GM12875 (cell line): Measurements from ENCODE around the gene CTTNBP2.

ENCODE experiments used
- H3K4me3 ChIP-seq: one replicate; pipeline ENCODE4 v1.5.1; 2011; ENCODE audit warnings: low read depth, low read length, control low read depth
- TF ChIP-seq, protein P1 (sequence below): IDR thresholded peaks from 2 replicates; pipeline ENCODE4 v1.5.1; 2011; ENCODE audit warnings: low read depth, mild to moderate bottlenecking, control low read depth, inconsistent platforms, low read length, moderate library complexity, borderline replicate concordance; ENCODE audit not compliant: insufficient read depth

CTTNBP2 gene

DNA sequence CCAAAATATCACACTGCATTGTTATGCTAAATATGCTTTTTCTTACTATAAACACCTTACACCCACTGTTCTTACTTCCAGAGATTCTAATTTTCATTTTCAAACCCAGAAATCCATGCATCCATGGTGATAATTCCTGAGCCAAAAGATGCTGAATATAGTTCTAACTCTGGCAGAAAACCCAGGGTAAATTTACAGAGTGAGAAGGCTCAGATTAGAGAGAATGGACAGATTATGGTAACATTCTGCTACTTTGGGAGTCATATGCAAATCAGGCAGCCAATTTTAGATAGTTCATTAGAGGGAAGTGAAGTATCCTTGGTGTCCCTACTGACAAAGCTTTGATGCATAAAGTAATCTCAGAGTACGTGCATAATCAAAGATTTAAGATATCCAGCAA lies 15.4 kb upstream of the CTTNBP2 start:
- no peak overlapping the region for H3K4me3 ChIP-seq
- TF ChIP-seq, protein P1, sequence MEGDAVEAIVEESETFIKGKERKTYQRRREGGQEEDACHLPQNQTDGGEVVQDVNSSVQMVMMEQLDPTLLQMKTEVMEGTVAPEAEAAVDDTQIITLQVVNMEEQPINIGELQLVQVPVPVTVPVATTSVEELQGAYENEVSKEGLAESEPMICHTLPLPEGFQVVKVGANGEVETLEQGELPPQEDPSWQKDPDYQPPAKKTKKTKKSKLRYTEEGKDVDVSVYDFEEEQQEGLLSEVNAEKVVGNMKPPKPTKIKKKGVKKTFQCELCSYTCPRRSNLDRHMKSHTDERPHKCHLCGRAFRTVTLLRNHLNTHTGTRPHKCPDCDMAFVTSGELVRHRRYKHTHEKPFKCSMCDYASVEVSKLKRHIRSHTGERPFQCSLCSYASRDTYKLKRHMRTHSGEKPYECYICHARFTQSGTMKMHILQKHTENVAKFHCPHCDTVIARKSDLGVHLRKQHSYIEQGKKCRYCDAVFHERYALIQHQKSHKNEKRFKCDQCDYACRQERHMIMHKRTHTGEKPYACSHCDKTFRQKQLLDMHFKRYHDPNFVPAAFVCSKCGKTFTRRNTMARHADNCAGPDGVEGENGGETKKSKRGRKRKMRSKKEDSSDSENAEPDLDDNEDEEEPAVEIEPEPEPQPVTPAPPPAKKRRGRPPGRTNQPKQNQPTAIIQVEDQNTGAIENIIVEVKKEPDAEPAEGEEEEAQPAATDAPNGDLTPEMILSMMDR = no peak

DNA sequence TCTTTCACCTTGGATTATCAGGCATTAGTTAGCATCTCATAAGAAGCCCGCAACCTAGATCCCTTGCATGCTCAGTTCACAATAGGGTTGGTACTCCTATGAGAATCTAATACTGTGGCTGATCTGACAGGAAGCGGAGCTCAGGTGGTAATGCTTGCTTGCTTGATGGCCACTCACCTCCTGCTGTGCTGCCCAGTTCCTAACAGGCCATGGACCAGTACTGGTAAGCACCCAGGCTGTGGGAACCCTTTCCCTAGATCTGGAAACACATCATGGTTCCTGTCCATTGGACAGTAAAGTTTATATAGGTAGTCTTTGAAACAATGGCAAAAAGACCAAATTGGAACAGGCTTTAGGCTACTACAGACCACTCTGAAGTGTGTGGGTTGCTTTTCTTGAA lies 9.4 kb upstream of the CTTNBP2 start:
- TF ChIP-seq, protein P1 = no peak
- no peak overlapping the region for H3K4me3 ChIP-seq

DNA sequence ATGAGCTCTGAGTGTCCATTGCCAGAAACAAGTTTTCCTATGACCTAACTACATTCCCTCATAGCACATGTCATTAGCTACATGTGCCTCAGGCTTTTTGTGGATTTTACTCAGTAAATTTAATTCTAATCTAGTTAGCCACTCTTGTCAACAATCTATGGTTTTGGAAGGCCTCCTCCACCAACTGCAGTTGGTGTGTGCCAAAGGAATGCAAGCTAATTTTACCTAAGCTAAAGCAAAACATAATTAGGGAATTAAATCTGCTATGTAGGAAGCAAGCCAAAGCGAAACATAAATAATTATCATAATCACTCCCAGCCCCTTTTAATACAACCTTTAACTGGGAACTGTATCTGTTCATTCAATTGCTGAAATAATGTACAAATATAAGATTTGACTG lies 3.5 kb upstream of the CTTNBP2 start:
- no peak overlapping the region for H3K4me3 ChIP-seq

DNA sequence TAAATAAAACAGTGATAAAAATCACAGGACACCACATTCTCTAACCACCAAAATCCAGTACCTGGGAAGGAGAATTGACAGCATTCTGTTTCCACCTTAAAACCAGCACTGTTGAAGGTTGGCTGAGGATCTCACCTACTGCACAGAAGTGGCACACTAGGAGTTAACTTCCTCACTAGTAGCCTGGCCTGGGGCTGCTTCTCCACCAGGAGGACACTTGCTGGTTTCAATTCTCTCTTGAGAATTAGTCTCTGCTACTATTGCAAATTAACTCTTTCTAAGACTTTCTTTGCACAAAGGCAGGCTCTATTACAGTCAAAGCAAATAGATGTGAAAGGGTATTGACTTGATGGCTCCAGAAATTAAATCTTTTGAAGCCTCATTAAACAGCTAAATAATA lies 2.3 kb upstream of the CTTNBP2 start:
- no peak overlapping the region for H3K4me3 ChIP-seq
- TF ChIP-seq, protein P1 = no peak

More for the DNA sequence above, 3.5 kb upstream of the CTTNBP2 start:
- TF ChIP-seq, protein P1 = no peak

DNA sequence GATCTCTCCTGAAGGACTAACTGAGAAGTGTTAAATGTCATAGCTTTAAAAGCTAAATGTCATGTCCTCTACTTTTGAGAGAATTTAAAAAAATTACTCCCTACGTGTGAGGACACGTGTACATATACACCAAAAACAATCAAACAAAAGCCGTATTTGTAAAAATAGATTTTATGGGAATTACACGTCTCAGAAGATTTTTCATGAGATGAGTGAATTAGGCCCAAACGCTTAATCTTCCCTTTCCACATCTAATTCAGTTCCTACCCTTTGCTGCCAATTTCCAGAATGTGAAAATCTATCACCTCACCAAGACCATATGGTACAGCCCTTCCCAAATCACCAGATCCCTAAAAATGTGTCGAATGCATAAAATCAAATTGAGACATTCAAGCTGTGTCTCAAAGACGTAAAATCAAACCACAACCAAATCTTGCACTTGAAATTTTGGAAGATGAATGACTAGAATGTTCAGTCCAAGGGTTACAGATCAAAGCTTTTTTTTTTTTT lies 1.0 kb upstream of the CTTNBP2 start:
- H3K4me3 ChIP-seq = no peak overlapping the region
- TF ChIP-seq, protein P1 = no peak

DNA sequence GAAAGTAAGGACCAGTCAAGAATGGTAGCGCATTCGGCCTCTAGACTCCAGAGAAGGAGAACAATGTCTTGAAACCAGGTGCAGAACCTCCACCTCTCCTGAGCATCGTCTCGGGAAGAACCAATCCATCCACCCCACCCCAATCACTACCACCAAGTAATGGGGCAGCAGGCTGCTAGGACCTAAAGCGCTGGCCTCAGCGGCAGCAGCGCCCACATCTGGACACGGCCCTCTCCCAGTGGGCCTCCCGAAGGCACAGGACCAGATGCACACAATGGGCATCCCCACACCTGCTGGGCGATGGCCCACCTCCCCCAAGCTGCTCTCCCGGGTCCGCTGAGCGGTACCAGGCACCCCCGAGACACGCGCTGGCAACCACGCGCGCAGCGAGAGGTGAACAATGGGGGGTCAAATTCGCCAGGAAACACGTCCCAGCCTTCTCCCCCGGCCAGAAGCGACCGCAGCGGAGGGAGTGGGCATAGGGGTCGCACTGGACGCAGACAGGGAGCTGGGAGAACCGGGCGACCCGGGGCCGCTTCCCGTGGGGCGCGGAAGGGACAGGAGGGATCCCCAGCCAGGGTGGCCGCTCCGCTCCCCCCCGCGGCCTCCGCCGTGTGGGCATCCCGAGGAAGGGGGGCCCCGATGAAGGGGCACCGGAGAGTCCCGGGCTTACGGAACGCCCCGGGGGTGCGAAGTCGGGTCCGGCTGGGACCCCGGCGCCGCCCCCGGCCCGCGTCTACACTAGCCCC lies 506 bp downstream of the CTTNBP2 start:
- TF ChIP-seq, protein P1 = no peak
- peak overlapping the region; percentile 16 for H3K4me3 ChIP-seq
